Mammary microvascular endothelial cell (primary cell): ENCODE data around the gene SLC25A40. TPM values are rescaled to one million over a fixed set of nuclear protein-coding genes. Genes with fewer than 3 reads are reported as not detected.

Experiments used
- total RNA-seq: library from RNA; depleted of rRNA; stranded (reverse); fragments of >200 nt; gene quantifications from 2 replicates; pipeline ENCODE4 v1.2.3, GENCODE V29; 2015

Gene SLC25A40
- total RNA-seq: 11.9 and 21.5 TPM in 2 replicates

DNA sequence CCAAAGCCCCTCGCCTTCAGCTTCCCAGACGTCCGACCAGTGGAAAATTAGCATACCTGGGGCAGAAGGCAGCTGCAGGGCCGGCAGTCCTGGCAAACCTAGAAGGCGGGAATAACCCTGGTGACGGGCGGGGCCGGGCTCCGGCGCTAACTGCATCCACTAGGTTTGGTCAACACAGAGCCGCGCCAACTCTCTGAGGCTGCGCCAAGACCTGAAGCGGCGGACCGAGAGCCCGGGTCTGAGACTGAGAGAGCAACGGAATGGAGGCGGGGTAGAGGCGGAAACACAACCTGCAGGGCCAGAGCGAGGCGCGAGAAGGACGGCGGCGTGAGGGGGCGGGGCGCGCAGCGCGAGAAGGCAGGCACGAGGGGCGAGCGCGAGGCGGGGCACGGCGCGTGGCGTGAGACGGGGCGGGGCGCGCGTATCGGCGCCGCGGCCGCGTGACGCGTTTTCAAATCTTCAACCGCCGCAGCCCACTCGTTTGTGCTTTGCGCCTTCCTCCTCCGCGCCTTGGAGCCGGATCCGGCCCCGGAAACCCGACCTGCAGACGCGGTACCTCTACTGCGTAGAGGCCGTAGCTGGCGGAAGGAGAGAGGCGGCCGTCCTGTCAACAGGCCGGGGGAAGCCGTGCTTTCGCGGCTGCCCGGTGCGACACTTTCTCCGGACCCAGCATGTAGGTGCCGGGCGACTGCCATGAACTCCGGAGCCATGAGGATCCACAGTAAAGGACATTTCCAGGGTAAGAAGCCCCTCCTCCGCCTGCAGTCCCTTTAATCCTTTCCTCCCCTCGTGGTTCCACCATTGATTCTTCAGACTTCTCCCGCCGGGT is at the start of gene SLC25A40, which contains the start of gene DBF4:
SLC25A40 (minus strand) TSS at position 321 of the 829 bp plus-strand sequence. CDS start 17,633 bp downstream, outside the sequence.
DBF4 (plus strand) TSS at position 454 of the 829 bp plus-strand sequence; CDS start at position 694, 240 bp downstream.

Other genes with a start within 250 kb of the SLC25A40 start
- 13.1 and 14.1 TPM in 2 replicates for gene RUNDC3B, start 248.0 kb downstream of the SLC25A40 start, total RNA-seq
- 30.1 and 39.7 TPM in 2 replicates for gene DBF4, start 133 bp upstream of the SLC25A40 start, total RNA-seq
- 0.20 and 0.67 TPM in 2 replicates for gene ADAM22, start 57.9 kb upstream of the SLC25A40 start, total RNA-seq